GM12873 (cell line): ENCODE results near the gene JAK1.

Experiments
- TF ChIP-seq, protein P1 (sequence below): IDR thresholded peaks from 2 replicates; pipeline ENCODE4 v1.5.1; 2012; ENCODE audit warnings: low read depth, mild to moderate bottlenecking, moderate library complexity, low read length, control low read depth; ENCODE audit not compliant: insufficient read depth; ENCODE audit errors: missing control alignments

Gene JAK1

DNA sequence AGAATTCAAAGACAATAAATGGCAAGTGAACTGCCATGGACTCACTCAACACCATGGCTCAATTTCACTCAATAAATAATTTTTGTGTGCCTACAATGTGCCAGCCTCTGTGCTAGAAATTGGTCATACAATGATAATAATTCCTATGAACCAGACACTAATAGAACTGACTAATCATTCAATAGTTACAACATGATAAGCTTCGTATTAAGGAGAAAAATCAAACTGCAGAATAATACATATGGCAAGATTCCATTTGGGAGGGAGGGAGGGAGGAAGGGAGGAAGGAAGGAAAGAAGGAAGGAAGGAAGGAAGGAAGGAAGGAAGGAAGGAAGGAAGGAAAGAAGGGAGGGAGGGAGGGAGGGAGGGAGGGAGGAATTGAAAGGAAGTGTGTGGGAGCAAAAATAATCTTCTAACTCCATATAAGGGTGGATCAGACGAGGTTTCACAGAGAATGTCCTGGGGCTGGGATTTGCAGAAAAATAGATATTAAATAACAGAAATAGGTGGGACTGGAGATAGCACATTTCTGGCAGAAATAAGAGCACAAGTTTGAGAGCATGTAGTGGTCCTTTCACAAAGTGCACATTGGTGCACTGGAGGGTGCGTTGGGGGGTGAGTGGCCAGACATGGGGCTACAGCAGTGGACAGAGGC, 52.9 kb downstream of the JAK1 start:
- TF ChIP-seq, protein P1, sequence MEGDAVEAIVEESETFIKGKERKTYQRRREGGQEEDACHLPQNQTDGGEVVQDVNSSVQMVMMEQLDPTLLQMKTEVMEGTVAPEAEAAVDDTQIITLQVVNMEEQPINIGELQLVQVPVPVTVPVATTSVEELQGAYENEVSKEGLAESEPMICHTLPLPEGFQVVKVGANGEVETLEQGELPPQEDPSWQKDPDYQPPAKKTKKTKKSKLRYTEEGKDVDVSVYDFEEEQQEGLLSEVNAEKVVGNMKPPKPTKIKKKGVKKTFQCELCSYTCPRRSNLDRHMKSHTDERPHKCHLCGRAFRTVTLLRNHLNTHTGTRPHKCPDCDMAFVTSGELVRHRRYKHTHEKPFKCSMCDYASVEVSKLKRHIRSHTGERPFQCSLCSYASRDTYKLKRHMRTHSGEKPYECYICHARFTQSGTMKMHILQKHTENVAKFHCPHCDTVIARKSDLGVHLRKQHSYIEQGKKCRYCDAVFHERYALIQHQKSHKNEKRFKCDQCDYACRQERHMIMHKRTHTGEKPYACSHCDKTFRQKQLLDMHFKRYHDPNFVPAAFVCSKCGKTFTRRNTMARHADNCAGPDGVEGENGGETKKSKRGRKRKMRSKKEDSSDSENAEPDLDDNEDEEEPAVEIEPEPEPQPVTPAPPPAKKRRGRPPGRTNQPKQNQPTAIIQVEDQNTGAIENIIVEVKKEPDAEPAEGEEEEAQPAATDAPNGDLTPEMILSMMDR, result no peak

DNA sequence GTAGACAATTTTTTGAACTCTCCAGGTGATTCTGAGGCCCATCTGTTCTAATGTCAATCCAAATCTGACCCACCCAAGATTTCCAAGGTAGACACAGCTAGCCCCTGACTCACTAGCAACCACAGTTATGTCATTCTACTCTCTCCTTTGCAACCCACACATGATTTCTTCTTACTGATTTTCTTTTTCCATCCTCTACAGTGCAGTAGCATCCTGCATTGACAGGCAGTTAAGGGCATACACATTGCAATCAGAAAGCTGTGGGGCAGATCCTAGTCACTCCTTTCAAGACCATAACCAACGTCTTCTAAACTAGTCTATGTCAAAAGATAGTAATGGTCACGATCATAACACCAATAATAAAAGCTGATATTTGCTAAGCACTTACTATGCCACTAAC, 54.2 kb downstream of the JAK1 start:
- TF ChIP-seq, protein P1, result no peak

DNA sequence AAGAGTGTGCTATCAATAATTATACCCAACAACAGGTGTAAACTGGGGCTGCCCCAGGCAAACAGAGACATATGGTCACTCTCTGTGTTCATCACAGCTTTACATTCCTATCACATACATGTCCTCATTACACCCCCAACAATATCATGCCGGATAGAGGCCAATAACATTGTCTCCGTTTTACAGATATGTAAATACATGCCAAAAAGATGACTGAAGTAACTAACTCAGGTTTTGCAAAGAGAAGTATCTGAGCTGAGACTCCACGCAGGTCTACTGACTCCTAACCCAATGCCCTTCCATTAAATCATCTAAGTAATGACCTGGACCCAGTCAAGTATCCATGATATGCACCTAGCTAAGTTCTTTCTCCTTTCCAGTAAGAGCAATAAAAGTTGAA, 55.0 kb downstream of the JAK1 start:
- TF ChIP-seq, protein P1, result no peak

DNA sequence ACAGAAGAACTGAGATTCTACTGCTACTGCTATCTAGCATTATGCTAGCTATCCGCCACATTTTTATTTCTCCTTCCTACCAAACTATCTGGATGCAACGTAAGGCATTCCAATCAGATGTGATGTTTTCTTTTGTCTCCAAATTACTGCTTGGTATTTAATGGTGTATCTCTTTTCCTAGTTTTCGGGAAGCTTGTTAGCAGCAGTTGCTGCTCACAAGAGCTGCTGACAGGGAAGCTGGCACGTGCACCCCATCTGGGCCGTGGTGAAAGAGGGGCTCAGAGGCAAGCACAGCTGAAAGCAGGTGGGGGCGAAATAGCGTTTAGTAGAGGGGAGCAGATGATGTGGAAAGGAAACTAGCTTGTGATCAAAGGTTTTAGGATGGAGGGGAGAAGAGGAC, 57.3 kb downstream of the JAK1 start:
- TF ChIP-seq, protein P1, result no peak

DNA sequence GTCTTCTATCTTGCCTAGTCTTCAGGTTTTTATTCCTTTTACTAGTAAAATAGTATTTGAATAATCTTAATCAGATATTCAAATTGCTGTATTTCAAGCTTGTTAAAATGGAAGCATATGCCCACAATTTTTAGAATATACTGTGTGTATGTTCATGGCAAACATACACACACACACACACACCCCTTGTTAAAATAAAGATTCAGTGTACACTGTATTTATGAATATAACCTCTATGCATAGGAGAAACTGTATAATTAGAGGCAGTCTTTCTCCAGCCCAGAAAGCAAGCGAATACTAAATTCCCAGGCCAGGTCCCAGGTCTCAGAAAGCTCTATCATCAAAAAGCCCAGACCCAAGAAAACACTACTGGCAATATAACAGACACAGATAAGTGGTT, 57.8 kb downstream of the JAK1 start:
- TF ChIP-seq, protein P1, result no peak

DNA sequence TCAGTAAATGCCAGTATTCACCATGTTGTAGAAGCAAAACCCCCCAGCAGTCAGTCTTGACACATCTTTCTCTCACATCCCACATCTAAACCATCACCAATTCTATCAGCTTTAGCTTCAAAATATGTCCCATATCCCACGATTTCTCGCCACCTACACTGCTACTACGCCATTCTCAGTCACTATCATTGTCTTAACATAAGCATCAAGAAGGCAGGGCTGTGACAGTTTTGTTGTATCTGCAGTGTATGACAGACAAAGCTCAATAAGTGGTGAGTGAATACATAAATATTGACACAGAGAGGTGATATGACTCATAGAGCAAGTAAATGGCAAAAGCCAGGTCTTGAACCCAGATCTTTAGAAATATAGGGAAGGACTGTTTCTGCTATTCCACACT, 59.9 kb downstream of the JAK1 start:
- TF ChIP-seq, protein P1, result no peak

DNA sequence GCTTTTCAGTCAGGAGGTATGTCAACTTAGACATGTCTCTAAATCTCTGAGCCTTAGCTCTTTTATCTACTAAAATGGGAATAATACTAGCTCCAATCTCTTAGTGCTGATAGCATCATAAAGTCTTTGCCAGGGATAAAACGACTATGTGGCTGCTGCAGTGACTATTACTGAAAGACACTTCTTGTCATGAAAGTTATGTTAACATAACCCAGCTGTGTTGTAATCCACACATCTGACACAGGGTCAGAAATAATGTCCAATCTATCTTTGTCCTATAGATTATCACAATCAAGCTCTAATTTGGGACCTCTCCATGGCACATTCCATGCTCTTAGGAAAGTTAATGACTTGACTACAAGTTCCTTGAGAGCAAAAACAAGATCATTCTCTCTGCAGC, 62.8 kb downstream of the JAK1 start:
- TF ChIP-seq, protein P1, result no peak
